OCI-LY7 (cell line): ENCODE data around the gene SHH. TPM values are rescaled to one million over a fixed set of nuclear protein-coding genes. Genes with fewer than 3 reads are reported as not detected.

ENCODE experiments used
- BruUV-seq: library from RNA; stranded (reverse); fragments of 400-500 nt; replicated peaks from 2 replicates; lab custom pipeline; 2021; lab: Mats Ljungman, UMichigan
- CTCF ChIA-PET: fragments of 300-600 bp; sonication (Branson Sonifier 250); formaldehyde crosslinking; loops from one replicate; lab custom pipeline; 2022; ENCODE audit warnings: antibody characterized with exemption; ENCODE audit not compliant: unreplicated experiment; lab: Charles Lee
- POLR2A ChIA-PET: fragments of 300-600 bp; sonication (Branson Sonifier 250); formaldehyde crosslinking; loops from one replicate; lab custom pipeline; 2022; ENCODE audit warnings: antibody characterized with exemption; lab: Charles Lee
- DNase-seq: peaks from one replicate; pipeline ENCODE4 v3.0.0-alpha.2; 2015; ENCODE audit warnings: low spot score
- H2AFZ ChIP-seq: fragments of 200-600 bp; sonication (generic), shearing (Covaris generic); 2 replicates; pipeline ENCODE4 v1.6.1; 2014; ENCODE audit warnings: mild to moderate bottlenecking, antibody characterized with exemption, low read length, moderate library complexity
- H3K27ac ChIP-seq: fragments of 200-600 bp; sonication (generic); 2 replicates; pipeline ENCODE4 v1.5.1; 2014; ENCODE audit warnings: mixed run types, low read depth, mild to moderate bottlenecking, moderate library complexity, low read length, inconsistent platforms; ENCODE audit not compliant: poor library complexity, severe bottlenecking
- H3K36me3 ChIP-seq: fragments of 200-600 bp; sonication (generic); 2 replicates; pipeline ENCODE4 v1.6.1; 2014; ENCODE audit warnings: mild to moderate bottlenecking, antibody characterized with exemption, low read length, moderate library complexity, mixed read lengths; ENCODE audit not compliant: insufficient read depth
- H3K4me1 ChIP-seq: fragments of 200-600 bp; sonication (generic); 2 replicates; pipeline ENCODE4 v1.5.1; 2014; ENCODE audit warnings: mild to moderate bottlenecking, low read length; ENCODE audit not compliant: insufficient read depth, poor library complexity, severe bottlenecking
- H3K4me2 ChIP-seq: fragments of 200-600 bp; sonication (generic); 2 replicates; pipeline ENCODE4 v1.6.1; 2014; ENCODE audit warnings: mild to moderate bottlenecking, low read length
- H3K4me3 ChIP-seq: fragments of 200-600 bp; sonication (generic); 2 replicates; pipeline ENCODE4 v1.5.1; 2014; ENCODE audit warnings: mild to moderate bottlenecking, low read depth, low read length; ENCODE audit not compliant: poor library complexity, severe bottlenecking
- H3K79me2 ChIP-seq: fragments of 200-600 bp; sonication (generic); 2 replicates; pipeline ENCODE4 v1.6.1; 2016; ENCODE audit warnings: low read depth, mild to moderate bottlenecking, low read length, moderate library complexity, mixed read lengths; ENCODE audit not compliant: insufficient read depth
- H3K9me2 ChIP-seq: fragments of 200-600 bp; sonication (generic); 2 replicates; pipeline ENCODE4 v1.6.1; 2016; ENCODE audit warnings: mild to moderate bottlenecking, low read length, mixed read lengths; ENCODE audit not compliant: insufficient read depth
- H3K9me3 ChIP-seq: fragments of 200-600 bp; sonication (generic); 2 replicates; pipeline ENCODE4 v1.6.1; 2014; ENCODE audit warnings: mild to moderate bottlenecking, mixed run types, low read length, mixed read lengths
- H4K20me1 ChIP-seq: fragments of 200-600 bp; sonication (generic); 2 replicates; pipeline ENCODE4 v1.6.1; 2014; ENCODE audit warnings: mild to moderate bottlenecking, antibody characterized with exemption, low read length, moderate library complexity, mixed read lengths; ENCODE audit not compliant: insufficient read depth
- CTCF ChIP-seq: fragments of 200-600 bp; sonication (generic); conservative IDR thresholded peaks from 2 replicates; pipeline ENCODE4 v1.5.1; 2014; ENCODE audit warnings: mild to moderate bottlenecking, antibody characterized with exemption, low read length, moderate library complexity, mixed read lengths
- EZH2phosphoT487 ChIP-seq: fragments of 200-600 bp; sonication (generic); IDR thresholded peaks from 2 replicates; pipeline ENCODE4 v1.6.1; 2018; ENCODE audit warnings: low read depth, borderline replicate concordance, mild to moderate bottlenecking, mixed run types, antibody characterized with exemption, low read length, moderate library complexity, mixed read lengths
- intact Hi-C: fragments of 100-400 bp; cut with micrococcal nuclease; formaldehyde crosslinking; loops from one replicate; pipeline ENCODE4 v1.10.0; 2022; ENCODE audit not compliant: unreplicated experiment
- total RNA-seq, 2 experiments: library from RNA; depleted of rRNA in 1 of 2; stranded (reverse); fragments of >200 nt in 1 of 2; shearing (Covaris generic) in 1 of 2; gene quantifications; 2 replicates each; pipeline ENCODE4 v1.2.3, GENCODE V29; 2014 to 2022

The SHH gene
- total RNA-seq, 2 experiments from 2014 or later = not detected

DNA sequence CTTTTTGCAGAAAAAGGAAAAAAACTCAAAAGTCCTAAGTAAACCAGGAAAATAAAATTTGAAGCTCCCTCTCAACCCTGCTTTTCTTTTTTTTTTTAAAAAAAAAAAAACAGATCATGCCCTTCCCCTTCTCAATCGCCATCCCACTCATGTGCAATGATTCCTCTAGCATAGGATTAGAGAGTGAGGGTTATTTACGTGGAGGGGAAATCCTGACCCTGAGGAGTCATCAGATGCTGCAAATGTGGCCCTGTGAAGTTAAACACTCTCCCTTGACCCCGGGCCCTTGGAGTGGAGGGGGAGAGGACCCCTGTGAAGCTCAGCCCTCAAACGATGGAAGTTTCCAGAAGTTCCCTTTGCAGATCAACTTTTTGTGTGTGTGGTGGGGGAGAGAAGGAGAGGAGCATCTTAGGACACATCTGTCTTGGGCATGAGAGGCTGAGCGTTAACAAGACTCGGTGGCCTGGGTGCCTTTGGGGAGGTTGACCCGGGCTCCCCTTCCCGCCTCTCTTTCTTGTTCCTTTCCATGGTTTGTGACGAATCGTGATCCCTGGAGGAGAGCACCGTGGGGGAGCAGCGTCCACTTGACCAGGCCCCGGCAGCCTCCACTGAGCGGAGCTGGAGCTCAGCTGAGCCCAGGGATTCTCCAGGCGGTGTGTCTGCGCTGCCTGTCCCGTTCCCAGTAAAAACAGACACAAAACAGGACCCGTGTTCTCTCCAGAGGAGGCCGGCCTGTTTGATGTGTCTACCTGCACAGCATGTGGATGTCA lies 1.5 kb upstream of the SHH start:
- no peaks in the 10 kb centered on the region for H3K79me2 ChIP-seq
- H3K4me3 ChIP-seq = no peak overlapping the region
- intact Hi-C loops = no loop called here
- CTCF ChIA-PET = interaction anchor here (0.6 kb wide), 1 partner anchor 348 kb away, joined by 4 read pairs; no protein-coding TSS in a partner anchor
- no peak overlapping the region for H3K27ac ChIP-seq
- TF ChIP-seq CTCF = no peak
- TF ChIP-seq EZH2phosphoT487 = no peak
- no peak overlapping the region for H3K4me2 ChIP-seq
- H3K4me1 ChIP-seq = no peaks in the 10 kb centered on the region
- H3K36me3 ChIP-seq = no peaks in the 10 kb centered on the region
- no peak for DNase-seq
- no TSS peak for BruUV-seq
- H3K9me2 ChIP-seq = no peaks in the 10 kb centered on the region
- H3K9me3 ChIP-seq = no peaks in the 10 kb centered on the region
- POLR2A ChIA-PET = interaction anchor here (0.6 kb wide), 2 partner anchors 256 to 1312 kb away, joined by 3 to 4 read pairs; no protein-coding TSS in a partner anchor
- no peak overlapping the region for H2AFZ ChIP-seq
- no peaks in the 10 kb centered on the region for H4K20me1 ChIP-seq

DNA sequence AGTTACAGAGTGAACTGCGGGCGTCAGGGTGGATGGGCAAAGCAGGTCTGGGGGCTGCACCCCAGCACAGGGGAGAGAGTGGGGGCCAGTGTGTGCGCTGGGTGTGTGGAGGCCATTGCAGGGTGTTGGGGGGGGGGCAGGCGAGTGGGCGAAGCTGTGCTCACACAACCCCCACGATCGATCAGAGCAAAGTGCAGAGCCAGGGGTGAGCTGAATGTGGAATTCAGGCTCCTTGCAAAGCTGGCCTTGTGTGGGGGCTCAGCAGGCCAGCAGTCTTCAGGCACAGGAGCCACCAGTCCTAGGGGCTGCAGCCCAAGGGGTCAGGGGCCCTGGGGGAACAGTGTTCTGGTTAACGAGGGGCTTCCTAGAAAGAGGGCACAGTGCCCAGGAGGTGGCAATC lies 862 bp upstream of the SHH start:
- Histone ChIP-seq H2AFZ (no peak overlapping the region), H3K9me3 (no peaks in the 10 kb centered on the region), H3K79me2 (no peaks in the 10 kb centered on the region), H3K27ac (no peak overlapping the region), H3K9me2 (no peaks in the 10 kb centered on the region), H3K4me1 (no peaks in the 10 kb centered on the region), H3K4me2 (no peak overlapping the region), H3K4me3 (no peak overlapping the region), H3K36me3 (no peaks in the 10 kb centered on the region), H4K20me1 (no peaks in the 10 kb centered on the region)
- POLR2A ChIA-PET = interaction anchor here (0.6 kb wide), 1 partner anchor 255 kb away, joined by 3 read pairs; no protein-coding TSS in a partner anchor
- no peak for DNase-seq
- BruUV-seq = no TSS peak
- intact Hi-C loops = no loop called here
- TF ChIP-seq CTCF (no peak), EZH2phosphoT487 (no peak)
- CTCF ChIA-PET = interaction anchor here (0.6 kb wide), 1 partner anchor 349 kb away, joined by 4 read pairs; no protein-coding TSS in a partner anchor

- Histone ChIP-seq H3K4me1 (no peaks in the 10 kb centered on the region), H3K27ac (no peak overlapping the region), H3K79me2 (no peaks in the 10 kb centered on the region), H4K20me1 (no peaks in the 10 kb centered on the region), H3K36me3 (no peaks in the 10 kb centered on the region), H3K4me2 (no peak overlapping the region), H3K4me3 (no peak overlapping the region), H3K9me2 (no peaks in the 10 kb centered on the region), H2AFZ (no peak overlapping the region), H3K9me3 (no peaks in the 10 kb centered on the region)
- intact Hi-C loops = no loop called here
- POLR2A ChIA-PET = no interaction called here
- CTCF ChIA-PET = no interaction called here
- no TSS peak for BruUV-seq
- no peak for DNase-seq
- TF ChIP-seq EZH2phosphoT487 = no peak
Observed at GRCh38 chr7:155811560-155811894, 736 bp downstream of the SHH start.
